Activated naive CD4-positive, alpha-beta T cell treated with anti-CD3 and anti-CD28 coated beads, Interleukin-2, amount 10 ng/mL, durations not matched to agents 7 days and 5 days (primary cell): Measurements from ENCODE around the gene CYP4F2.
"Not testable (repeated sequence)": the region's sequence is repeated elsewhere in the genome, so short reads cannot be mapped to it uniquely, and the experiment has no call there.

ENCODE experiments used
- CTCF ChIA-PET: fragments of 350-600 bp; sonication (Branson Sonifier 250); formaldehyde crosslinking; loops from one replicate; lab custom pipeline; 2021; ENCODE audit warnings: antibody characterized with exemption; lab: Charles Lee
- DNase-seq: peaks from one replicate; pipeline ENCODE4 v3.0.0-alpha.2; 2020
- H3K27ac Mint-ChIP-seq: one replicate; pipeline ENCODE4 v1.8.0; 2021; ENCODE audit warnings: mild to moderate bottlenecking, moderate library complexity, mixed read lengths
- H3K27me3 Mint-ChIP-seq: one replicate; pipeline ENCODE4 v1.8.0; 2021; ENCODE audit warnings: mild to moderate bottlenecking, mixed read lengths
- H3K36me3 Mint-ChIP-seq: one replicate; pipeline ENCODE4 v1.8.0; 2021; ENCODE audit warnings: mixed read lengths
- H3K4me1 Mint-ChIP-seq: one replicate; pipeline ENCODE4 v1.8.0; 2021; ENCODE audit warnings: mixed read lengths
- H3K4me3 Mint-ChIP-seq: one replicate; pipeline ENCODE4 v1.8.0; 2021; ENCODE audit warnings: mild to moderate bottlenecking, moderate library complexity, mixed read lengths
- H3K9me3 Mint-ChIP-seq: one replicate; pipeline ENCODE4 v1.8.0; 2021; ENCODE audit warnings: mixed read lengths

Gene CYP4F2

DNA sequence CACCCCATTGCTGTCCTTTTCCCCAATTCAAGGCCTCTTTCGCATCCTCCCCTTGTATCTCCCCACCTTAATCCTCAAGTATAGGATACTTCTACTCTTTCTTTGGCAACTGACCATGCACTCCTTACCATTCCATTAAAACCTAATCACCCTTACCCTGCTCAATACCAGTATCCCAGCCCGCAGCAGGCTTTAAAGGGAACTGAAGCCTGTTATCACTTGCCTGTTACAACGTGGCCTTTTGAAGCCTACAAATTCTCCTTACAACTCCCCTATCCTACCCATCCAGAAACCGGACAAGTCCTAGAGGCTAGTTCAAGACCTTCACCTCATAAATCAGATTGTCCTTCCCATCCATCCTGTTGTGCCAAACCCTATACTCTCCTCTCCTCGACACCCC is 66.2 kb downstream of the CYP4F2 start:
- Mint-ChIP-seq H3K4me1 (peaks cover 12% of the 10 kb centered on the region), H3K9me3 (no peaks in the 10 kb centered on the region), H3K4me3 (no peak overlapping the region), H3K27me3 (peaks cover 20% of the 10 kb centered on the region), H3K27ac (no peak overlapping the region), H3K36me3 (peaks cover 3% of the 10 kb centered on the region)
- DNase-seq, result no peak
- CTCF ChIA-PET, result no interaction called here

DNA sequence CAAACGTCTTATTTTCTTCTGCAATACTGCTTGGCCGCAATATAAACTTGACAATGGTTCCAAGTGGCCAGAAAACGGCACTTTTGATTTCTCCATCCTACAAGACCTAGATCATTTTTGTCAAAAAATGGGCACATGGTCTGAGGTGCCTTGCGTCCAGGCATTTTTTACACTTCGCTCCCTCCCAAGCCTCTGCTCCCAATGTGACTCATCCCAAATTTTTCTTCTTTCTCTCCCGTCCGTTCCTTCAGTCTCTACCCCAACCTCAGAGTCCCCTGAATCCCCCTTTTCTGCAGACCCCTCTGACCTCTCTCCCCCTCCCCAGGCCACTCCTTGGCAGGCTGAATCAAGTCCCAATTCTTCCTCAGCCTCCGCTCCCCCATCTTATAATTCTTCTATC is 68.1 kb downstream of the CYP4F2 start:
- Mint-ChIP-seq H3K4me1 (peaks cover under 1% of the 10 kb centered on the region), H3K27ac (no peak overlapping the region), H3K27me3 (peaks cover 28% of the 10 kb centered on the region), H3K36me3 (no peaks in the 10 kb centered on the region), H3K9me3 (no peaks in the 10 kb centered on the region), H3K4me3 (no peak overlapping the region)
- CTCF ChIA-PET, result no interaction called here
- DNase-seq, result no peak

DNA sequence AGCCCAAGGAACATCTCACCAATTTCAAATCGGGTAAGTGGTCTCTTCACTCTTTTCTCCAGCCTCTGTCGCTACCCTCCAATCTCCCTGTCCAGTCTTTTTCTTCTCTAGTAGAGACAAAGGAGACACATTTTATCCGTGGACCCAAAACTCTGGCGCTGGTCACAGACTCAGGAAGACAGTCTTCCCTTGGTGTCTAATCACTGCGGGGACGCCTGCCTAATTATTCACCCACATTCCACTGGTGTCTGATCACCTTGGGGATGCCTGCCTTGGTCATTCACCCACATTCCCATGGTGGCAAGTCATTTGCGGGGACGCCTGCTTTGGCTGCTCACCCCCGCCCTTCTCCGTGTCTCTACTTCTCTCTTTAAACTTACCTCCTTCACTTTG is 68.6 kb downstream of the CYP4F2 start:
- no peak overlapping the region for H3K27ac Mint-ChIP-seq
- no peaks in the 10 kb centered on the region for H3K4me1 Mint-ChIP-seq
- H3K9me3 Mint-ChIP-seq, result no peaks in the 10 kb centered on the region
- CTCF ChIA-PET, result no interaction called here
- peaks cover 28% of the 10 kb centered on the region for H3K27me3 Mint-ChIP-seq
- no peak for DNase-seq
- H3K36me3 Mint-ChIP-seq, result no peaks in the 10 kb centered on the region
- no peak overlapping the region for H3K4me3 Mint-ChIP-seq

DNA sequence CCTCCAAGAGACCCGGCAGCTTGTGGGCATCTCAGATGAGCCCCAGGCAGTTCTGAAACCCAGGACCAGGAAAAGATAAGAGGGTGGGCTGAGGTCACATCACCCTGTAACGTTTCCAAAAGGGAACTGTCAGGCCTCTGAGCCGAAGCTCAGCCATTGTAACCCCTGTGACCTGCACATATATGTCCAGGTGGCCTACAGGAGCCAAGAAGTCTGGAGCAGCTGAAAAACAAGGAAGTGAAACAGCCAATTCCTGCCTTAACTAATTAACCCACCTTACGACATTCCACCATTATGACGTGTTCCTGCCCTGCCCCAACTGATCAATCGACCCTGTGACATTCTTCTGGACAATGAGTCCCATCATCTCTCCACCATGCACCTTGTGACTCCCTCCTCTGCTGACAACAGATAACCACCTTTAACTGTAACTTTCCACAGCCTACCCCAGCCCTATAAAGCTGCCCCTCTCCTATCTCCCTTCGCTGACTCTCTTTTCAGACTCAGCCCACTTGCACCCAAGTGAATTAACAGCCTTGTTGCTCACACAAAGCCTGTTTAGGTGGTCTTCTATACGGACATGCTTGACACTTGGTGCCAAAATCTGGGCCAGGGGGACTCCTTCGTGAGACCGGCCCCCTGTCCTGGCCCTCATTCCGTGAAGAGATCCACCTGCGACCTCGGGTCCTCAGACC is 69.1 kb downstream of the CYP4F2 start:
- CTCF ChIA-PET, H3K9me3 Mint-ChIP-seq, H3K4me3 Mint-ChIP-seq, H3K36me3 Mint-ChIP-seq, H3K27ac Mint-ChIP-seq, DNase-seq, H3K4me1 Mint-ChIP-seq: not testable (repeated sequence)
- peaks cover 28% of the 10 kb centered on the region for H3K27me3 Mint-ChIP-seq

DNA sequence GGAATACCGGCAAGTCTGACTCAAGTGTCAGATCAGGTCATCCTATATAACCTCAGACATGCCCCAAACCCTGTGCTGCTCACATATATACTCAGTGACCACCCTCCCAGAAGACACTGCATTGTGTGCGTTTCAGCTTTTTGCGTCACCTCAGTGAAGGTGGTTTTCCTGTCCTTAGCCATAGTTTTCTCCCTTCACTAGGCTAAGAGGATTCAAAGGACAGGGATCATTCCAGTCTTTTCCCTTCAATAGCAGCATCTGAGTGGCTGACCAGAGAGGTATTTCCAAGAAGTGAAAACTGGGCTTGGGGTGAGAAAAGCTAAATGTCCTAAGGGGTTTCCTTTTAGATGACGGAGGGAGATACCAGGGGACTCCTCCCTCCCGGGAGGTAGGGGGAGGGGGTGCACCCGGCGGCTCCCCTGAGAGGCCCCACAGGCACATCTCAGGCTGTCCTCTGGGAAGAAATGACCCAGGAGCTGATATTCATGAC is 69.7 kb downstream of the CYP4F2 start:
- Mint-ChIP-seq H3K9me3 (no peaks in the 10 kb centered on the region), H3K4me3 (no peak overlapping the region), H3K27ac (no peak overlapping the region), H3K27me3 (peaks cover 28% of the 10 kb centered on the region), H3K36me3 (no peaks in the 10 kb centered on the region), H3K4me1 (no peaks in the 10 kb centered on the region)
- DNase-seq, result no peak
- CTCF ChIA-PET, result interaction anchor here (1.0 kb wide), 1 partner anchor 67 kb away, joined by 3 read pairs; no protein-coding TSS in a partner anchor
